ENCODE measurements around the gene SLC24A3.

Gene SLC24A3

DNA sequence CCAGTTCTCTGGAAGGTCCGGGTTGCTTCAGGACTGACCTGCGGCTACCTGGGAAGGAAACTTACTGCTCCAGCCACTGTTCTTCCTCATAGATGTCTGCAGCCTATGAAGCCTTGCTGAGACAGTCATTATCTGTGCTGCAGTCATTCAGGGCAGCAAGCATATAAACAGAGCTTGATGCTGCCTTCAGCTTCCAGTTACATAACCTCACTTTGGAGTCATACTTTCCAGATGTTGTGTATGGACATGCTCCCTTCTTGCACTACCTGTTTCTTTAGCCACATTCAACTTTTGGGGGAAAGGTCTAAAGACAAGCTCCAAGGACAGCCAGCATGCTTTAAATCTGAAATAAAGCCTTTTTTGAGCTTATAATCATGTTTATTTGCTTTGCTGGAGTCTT is 98.1 kb downstream of the SLC24A3 start:
- no peak for DNase-seq

DNA sequence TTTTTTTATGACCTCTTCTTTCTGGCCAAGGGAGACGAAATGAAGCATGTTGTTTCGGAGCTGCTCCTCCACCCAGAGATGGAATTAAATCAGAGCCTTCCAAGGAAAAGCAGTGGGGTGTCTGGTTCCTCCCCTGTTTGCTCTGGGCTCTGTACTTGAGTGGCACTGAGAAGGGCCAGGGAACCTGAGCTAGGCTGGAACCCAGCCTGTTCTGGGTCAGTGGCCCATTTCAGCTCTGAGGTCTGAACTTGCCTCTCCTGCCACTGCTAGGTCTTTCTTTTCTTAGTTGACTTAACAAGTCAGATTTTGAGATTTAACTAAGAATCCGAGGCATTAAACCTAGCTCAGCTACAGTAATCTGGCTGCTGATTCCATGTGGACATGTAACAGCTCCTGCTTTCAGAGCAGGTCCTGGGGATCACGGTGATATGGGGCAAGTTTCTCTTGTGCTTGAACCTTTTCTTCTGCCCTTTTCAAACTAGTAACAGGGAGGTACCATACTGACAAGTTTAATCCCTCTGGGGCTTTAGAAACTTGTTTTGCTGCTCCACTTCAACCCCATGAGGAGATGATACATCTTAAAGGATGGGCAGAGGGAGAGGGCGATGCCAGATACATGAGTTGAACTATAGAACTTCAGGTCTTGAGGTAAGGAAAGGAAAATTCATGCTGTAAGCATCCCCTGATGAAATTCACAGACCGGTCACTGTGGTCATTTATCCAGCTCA is 101.1 kb downstream of the SLC24A3 start:
- DNase-seq = no peak

DNA sequence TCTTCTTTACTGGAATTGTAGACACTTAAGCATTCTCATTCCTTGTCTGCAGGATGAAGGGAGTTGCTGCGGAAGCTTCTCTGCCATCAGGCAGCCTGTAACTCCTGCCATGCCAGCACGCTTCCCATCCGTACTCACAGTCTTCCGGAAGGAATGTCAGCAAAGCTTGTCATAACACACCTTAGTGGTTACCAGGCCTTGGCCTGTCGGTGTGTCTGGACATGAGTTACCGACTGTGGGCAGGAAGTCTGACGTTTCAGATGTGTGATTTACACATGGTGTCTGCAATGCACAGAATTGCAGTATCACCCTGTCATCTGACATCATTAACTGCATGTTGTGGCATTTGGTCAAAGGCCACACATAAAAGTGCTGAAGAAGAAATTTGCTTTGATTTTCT is 102.2 kb downstream of the SLC24A3 start:
- DNase-seq = no peak

DNA sequence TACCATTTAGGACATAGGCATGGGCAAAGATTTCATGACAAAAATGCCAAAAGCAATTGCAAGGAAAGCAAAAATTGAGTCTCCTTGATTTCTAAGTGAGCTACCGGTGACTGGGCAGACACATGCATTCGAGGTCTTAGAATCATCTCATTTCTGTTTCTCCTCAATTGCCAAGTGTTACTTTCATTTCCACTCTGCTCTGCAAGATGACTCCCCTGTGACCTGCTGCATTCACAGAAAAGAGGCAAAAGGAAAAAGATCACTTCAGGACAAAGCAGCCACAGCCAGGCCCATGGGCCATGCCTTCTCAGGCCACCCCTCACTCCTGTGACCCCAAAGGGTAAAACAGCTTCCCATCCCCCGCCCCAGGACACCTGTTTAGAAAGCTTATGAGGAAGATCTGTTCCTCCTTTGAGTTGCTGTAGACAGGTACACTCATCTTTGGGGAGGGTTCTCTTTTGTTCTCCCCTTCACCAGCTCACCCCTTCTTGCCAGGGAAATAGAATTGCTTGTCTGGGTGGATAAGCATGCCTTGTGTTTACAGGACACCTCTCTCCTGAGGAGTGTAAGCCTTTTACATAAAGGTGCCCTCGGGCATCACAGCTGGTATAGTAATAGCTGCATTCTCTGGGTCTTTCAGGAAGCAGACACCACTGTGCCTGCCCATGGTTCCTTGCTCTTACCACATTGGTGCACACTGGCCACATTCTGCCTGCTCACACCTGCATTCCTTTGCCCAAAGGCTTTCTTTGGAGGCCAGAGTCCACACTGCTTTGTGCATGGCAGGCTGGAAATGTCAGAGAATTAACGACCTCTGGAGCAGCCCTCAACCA is 105.0 kb downstream of the SLC24A3 start:
- no peak for DNase-seq

DNA sequence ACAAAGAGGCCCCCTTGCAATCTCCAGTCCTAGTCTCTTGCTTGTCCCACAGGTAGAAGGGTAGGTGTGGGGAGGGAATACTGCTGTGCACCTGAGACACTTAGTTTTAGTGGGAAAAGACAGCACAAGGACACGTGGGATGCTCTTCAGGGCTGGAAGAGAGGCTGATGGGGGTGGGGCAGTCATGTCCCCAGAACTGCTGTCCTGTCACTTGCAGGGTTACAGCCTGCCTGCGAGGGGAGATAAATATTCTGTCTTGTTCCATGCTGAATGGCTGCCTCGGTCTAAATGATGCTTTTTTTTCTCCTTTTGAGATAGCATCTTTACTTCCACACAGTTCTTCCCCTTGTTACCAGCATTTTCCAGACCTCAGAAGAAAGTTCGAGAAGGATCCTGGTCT is 106.2 kb downstream of the SLC24A3 start:
- no peak for DNase-seq

DNA sequence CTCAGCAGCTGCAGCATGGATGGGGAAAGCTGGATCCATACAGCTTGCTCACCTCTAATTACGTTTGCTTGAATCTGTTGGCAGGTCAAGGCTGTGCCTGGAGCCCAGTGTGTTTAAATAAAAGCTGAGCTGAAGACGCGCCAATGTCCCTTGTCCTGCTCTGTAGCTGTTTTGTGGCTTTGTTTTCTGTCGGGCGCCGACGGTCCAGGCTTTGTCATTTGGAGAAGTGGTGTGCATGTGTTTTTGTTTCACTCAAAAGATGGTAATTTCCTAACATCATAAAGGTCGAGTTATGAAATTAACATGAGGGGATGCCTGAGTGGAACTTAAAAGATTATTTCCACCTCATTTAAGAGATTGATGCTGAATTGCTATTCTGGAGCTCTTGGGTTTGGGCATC is 107.6 kb downstream of the SLC24A3 start:
- DNase-seq = no peak

DNA sequence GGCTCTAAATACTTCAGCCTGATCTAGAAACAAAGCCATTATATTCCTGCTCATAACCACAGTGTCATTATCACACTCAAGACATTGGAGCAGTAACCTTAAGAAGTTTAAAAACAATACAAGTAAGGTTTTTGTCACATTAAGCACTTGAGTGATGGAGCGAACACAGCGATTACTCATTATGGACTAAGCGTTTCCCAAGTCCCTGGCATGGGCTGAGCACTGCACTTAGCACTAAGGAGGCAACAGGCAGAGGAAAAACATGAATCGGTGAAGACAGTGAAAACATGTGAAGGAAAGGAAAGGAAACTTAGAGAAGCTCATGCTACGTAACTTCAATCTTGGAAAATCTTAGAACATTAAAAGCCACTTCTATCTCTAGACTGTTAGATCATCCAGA is 108.7 kb downstream of the SLC24A3 start:
- DNase-seq = no peak

DNA sequence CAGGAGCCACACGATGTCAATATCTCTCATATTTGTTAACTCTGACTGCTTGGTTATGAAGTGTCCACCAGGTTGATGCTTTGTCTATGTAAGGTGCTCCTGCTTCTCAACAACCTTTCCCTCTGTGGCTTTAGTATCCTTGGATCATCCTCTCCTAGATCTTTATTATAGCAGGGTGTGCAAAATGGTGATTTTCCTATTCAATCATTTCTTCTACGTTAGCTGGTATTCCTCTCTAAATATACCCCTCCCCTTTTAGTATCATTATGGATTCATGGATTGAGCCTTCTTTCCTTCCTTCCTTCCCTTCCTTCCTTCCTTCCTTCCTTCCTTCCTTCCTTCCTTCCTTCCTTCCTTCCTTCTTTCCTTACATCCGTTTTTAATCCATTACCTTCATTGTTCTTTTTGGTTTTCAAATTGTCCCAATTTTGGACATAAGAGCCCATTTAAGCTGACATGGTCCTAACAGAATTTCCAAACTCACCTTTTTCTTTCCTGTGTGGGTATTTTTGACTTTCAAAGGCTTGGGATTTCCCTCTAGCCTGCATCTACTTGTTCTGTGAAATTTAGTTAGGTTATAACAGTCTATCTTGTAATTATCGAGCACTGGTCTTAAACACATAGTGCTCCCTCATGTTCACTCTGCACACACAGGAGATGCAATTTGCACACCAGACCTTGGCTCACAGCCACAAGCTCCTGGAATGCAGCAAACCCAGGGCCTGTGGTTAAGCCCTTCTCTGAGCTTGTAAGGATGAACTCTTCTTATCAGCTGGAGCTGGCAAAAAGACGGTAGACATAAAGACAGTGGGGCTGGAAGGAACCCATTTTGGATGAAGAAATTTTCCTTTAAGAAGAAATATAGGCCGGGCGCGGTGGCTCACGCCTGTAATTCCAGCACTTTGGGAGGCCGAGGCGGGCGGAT is 109.9 kb downstream of the SLC24A3 start:
- DNase-seq = no peak

DNA sequence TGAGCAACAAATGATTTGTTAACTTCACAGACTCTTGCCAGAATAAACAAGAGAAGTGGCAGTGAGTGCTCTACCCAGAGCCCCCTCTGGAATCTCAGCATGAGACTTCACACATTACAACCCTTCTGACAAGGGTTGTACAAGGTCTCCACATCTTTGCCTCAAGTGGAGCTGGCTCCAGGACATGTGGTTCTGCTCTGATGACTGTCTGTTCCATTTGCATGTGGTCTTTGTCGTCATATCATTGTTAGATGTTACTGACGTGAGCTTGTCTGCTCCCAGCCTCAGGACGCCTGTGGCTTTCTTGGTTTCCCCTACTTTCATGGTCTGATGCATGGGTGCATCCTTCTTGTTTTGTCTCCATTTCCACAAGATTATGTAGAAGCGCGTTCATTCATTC is 115.0 kb downstream of the SLC24A3 start:
- DNase-seq = no peak

DNA sequence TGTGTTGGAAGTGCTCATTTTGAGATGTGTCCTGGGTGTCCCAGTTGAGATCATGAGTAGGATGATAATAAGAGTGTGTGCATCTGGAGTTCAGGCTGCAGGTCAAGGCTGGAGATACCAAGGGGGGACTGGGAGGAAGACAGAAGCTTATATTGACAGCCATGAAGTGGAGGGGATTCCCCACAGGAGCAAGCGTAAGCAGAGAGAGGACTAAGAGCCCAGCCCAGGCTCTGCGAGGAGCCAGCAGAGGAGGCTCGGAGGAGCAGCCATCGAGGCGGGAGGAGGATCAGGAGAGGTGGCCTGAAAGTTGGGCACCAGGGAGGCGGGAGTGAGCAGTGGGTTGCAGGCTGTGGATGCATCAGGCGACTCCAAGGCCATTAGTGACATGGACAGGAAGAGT is 116.2 kb downstream of the SLC24A3 start:
- DNase-seq = no peak

DNA sequence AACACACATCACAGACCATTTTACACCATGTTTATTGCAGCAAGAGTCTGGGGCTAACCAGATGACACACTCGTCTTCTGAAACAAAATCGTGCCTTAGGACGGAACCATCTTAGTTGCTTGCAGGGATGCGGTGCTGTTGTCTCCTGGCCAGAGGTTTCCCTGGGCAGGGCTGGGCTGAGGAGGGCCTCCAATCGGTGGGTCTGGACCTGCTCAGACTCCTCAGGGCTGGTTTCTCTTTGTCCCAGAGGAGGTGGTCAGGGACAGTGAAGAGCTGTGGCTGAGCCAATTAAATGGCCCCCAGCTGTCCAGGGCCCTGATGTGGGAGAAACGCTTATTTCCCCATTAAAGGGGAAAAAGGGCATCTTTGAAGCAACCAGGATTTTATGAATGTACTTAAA is 117.6 kb downstream of the SLC24A3 start:
- DNase-seq = no peak

DNA sequence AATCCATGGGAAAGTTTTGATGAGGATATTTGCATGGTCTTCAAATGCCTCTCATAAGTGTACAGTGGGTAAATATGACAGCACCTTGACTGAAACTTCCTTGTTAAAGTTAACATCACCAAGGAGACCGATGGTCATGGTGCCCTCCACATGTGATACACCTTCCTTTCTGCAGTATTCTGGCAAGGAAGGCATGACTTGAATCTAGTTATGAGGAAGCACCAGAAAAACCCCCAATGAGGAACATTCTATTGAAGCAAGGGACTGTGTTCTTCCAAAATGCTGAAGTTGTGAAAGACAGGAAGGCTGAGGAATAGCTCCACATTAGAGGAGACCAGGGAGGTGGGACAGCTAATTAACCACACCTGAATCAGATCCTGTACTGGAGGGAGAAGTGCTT is 118.3 kb downstream of the SLC24A3 start:
- DNase-seq = no peak

DNA sequence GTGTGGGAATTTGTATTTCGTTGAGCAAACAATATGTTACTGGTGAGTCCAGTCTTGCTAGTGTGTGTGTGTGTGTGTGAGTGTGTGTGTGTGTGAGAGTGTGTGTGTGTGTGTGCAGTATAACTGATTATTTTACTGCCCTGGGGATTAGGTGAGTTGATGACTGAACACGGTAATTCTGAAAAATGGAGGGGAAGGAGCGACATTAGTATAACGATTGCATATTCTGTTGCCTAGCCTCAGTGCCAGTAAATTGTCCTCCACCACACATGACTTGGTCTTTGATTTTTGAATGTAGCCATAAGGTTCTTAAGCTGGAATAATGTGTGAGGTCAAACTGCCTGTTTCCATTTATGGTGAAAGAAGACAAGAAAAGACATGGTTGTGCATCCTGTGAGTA is 121.1 kb downstream of the SLC24A3 start:
- DNase-seq = no peak

DNA sequence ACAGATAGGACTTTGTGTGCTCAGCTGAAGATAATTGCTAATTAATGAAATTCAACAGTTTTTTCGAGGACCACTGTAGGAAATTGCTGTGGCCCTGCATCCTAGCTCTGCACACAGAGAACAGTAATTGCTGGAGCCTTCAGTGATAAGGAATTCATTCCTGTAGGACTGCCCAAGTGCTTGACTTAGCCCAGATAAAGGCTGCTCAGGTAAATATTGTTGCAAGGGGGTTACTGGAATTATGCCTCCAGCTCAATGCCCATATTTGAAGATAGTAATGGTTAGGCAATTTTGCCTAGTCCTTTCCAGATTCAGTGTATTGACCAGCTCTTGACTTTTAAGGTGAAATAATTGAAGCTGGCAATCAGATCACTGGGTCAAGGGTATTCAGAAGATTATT is 122.9 kb downstream of the SLC24A3 start:
- no peak for DNase-seq

DNA sequence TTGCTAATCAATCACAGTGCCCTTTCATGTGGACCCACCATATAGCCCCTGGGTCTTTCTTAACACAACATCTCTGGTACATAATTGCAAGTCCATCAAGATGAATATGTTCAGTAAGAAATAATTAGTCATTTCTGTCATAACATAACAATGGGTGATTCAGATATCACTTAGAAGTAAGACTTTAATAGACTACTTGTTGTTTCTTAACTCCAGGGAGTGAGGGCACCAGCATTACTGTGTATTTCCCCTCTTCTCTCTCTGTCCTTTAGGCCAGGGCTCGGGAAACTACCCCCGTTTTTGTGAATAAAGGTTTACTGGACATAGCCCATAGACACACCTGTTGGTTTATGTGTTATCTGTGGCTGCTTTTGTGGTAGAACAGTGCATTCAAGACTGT is 123.5 kb downstream of the SLC24A3 start:
- no peak for DNase-seq

DNA sequence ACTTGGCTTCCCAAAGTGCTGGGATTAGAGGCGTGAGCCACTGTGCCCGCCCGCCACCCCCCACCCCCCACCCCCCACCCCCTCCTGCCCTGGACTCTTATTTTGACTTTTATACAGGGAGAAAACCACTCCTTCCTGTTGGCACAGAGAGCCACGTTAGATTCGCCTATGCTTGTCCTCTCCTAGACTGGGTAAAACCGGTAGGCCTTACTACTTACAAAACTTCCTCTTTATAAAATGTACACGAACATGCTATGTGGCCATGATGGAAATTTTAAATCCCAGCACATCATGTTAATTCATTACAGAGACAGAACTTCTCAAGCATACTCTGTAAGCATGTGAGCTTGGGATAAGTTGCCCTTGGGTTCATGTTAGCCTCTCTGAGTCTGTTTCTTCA is 124.2 kb downstream of the SLC24A3 start:
- no peak for DNase-seq

DNA sequence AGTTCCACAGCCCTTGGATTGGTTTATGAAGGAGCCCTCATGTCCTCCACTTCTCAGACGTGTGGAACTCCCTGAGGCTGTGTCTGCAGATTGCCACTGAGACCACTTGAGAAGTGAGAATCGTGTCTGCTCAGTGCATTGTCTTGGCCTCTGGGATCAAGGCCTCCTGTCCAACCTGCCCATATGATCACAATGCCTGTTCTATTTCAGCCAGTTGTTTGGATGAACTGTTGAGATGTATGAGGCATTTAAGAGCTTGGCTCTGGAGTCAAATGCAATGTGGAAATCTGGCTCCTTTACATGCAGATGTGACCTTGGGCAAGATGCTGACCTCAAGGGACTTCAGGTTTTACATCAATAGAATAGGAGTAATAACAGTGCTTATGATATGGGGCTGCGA is 125.9 kb downstream of the SLC24A3 start:
- DNase-seq = no peak

DNA sequence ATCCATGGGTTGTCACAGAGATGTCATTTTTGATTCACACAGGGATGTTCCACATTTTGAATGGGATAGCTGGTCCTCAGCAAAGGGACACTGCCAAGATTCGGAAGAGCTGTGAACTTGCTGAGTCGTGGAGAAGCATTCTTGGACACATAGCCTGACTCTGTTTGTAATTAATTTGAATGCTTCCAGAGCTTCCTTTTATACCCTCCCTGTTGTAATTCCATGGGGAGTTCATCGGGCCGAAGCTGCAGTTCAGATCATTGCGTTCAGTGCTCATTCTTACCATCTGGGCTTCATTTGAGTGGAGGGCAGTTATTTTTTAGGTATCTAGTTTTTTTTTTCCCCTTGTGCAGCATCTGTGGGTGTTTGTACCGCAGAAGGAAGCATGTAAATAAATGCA is 126.5 kb downstream of the SLC24A3 start:
- DNase-seq = no peak

DNA sequence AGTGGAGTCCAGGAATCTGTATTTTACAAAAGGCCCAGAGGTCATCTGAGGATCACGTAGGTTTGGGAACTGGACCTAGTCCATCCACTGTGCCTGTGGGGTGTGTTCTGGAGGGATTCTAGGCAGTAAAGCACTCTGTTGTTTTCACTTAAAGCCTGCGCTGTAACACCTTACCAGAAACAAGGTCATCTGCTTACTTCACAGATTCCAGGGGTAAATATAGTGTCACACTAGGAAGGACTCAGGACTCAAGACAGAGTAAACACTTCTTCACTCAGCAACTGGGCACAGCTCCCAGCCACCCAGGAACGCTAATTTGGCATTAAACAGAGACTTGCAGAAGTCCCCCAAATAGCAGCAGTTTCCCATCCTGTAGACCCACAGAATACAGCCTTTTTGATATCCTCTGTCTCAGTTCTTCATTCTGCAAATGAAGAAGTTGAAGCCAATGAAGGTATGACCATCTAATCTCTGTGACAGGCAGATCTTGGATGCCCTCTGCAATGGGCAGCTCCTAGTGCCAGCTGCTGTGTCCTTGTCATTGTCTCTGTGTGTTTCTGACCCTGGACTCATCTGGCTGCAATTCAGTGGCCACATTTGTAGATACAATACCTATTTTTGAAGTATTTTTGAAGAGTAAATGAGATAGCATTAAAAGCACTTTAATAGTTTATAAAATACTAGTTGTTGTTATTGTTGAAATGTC is 129.1 kb downstream of the SLC24A3 start:
- DNase-seq = no peak

DNA sequence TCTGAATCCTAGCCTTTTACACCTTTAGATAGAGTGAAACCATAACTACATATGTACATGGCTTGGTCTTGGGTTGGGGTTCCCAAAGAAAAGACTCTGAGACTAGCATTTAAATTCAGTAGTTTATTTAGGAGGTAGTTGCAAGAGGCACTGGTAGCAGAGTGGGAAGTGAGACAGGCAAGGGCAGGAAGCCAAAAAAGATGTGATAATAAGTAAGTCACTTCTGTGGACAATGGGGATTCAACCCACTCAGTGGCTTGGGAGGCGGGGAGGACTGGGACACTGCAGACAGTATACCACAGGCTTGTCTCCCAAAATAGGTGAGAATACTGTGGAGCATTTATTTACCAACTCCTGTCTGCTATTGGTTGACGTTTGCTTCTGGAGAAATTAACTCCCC is 131.9 kb downstream of the SLC24A3 start:
- no peak for DNase-seq

DNA sequence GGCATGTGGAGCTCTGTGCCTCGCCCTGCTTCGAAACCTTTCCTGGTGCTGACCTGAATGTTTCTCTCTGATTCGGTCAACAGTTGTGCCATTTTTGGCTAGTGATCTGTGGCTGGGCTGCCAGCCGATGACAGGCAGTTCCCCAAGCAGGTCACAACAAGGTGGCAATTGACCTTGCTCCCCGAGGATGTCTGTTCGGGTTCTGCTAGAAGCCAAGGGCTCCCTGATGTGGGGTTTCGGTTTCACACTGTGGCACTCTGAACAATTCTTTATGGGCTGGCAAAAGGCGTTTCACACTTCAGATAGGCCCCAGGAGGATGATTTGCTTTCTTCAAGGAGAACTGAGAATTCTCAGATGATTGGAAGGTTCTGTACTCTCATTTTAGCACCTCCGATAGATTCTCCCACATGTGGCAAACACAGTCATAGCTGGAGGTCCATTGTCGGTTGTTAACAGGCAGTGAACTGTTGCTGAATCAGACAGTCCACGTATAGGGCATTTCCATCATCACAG is 135.6 kb downstream of the SLC24A3 start:
- no peak for DNase-seq

DNA sequence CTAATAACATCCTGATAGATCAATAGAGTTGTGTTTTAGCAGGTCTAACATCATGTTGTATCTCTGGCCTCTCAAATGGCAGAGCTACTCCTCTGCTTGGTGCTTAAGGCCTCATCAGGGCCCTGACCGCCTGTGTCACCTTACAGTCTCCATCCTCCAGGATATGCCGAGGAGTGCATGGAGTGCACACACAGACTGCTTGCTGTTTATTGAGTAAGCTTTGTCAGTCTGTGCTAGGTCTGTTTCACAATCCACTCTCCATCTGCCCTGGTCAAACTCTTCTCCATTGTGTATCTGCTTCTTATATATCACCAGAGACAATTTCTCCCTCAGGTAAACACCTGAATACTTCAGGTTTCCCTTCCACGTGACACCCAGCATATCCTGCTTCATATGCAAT is 136.1 kb downstream of the SLC24A3 start:
- no peak for DNase-seq

DNA sequence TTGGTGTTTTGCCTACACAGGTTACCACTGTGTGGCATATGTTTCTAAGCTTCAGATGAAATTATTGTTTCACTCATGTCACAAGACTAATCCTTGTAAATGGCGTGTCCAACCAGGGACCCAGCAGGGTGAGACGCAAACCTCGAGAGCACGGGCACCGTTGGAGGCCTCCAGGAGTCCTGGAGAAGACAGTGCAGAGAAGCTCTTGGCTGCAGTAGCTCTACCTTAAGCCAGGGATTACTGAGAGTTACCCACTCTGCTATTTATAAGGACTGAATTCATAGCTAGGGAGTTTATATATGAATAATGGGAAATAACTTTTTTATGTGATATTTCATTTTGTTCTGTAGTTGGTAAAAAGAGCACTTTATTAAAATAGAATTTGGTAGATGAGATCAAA is 137.4 kb downstream of the SLC24A3 start:
- no peak for DNase-seq

Measured in NCI-H526 (cell line).